ENCODE data around the gene SGSM1.
A peak's percentile ranks its signal among the peaks of the same experiment; 100 is the strongest.

The SGSM1 gene

DNA sequence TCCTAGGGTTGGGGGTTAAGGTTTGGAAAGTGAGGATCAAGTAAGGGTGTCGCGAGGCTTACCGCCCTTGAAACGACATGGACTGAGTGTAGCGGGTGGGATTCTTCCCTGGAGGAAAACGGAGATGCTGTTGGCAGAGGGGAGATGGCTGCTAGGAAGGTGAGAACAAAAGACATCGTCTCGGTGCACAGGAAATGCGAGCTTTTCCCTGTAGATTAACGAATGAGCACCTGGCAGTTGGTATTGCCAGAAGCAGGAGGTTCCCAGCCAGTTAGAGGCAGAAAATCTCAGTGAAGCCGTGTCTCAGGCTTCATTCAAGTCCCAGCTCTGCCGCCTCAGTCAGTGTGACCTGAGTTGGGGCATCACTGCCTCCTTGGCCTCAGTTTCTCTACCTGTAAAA lies 141.9 kb downstream of the SGSM1 start:
- no peak for DNase-seq (ENCODE audit: low read depth in 3 of 3, low spot score in 1 of 3)

DNA sequence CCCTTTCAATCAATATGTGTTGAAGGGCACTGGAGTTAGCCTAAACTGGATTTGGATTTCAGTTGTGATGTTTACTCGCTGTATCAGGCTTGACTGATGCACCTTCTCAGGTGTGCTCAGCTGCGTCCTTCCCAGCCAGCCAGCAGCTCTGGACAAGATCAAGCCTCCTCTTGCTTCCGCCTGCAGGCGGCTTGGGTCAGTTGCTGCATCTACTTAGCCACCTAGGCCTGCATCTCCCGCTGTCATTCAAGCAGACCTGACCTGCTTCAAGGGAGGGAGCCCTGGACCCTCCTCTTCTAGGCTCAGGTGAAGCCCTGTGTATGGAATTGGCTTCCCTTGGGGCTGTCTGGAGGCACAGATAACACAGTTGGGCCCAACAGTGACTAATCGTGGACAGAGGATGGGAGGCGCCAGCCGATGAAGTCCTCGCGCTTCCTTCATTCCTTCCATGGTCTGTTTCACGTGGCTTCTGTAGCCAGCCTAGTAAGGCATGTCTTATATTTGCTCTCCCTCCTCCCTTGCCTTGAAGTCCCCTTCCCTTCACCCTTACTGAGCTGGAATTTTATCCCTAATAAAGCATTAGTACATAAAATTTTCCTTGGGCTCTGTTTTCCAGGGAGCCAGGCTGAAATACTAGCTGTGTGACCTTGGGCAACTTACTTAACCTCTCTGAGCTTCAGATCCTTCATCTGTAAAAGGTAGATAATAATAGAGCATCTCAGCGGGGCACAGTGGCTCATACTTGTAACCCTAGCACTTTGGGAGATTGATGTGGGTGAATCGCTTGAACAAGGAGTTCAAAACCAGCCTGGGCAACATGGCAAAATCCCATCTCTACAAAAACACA lies 142.6 kb downstream of the SGSM1 start:
- DNase-seq (ENCODE audit: low read depth in 3 of 3, low spot score in 1 of 3): no peak

DNA sequence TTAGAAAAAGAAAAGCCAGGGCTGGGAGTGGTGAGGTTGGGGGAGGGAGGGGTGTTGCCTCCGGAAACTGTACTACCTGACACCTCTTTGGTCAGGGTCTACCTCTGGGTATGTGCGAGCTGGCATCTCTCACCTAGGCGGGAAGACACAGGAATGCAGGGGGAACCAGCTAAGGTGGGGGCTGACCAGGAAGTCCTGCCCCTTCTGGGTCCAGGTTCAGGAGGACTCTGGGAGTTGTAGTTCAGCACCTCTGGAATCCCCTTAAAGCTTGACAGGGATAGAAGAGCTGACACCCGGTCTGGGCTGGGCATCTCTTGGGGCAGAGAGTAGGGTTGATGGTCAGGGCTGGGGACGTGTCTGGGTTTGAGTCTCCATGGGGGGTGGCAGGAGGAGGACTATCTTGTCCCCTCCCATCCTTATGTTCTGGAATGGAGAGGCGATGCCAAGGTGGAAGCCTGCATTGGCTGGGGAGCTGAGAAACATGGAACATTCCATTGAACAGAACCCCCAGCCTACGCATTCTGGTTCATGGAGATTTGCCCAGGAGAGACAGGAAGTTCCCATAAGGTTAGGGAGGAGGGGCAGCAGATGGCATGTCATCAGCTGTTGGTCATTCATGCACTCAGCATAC lies 144.4 kb downstream of the SGSM1 start:
- no peak for DNase-seq (ENCODE audit: low read depth in 3 of 3, low spot score in 1 of 3)

DNA sequence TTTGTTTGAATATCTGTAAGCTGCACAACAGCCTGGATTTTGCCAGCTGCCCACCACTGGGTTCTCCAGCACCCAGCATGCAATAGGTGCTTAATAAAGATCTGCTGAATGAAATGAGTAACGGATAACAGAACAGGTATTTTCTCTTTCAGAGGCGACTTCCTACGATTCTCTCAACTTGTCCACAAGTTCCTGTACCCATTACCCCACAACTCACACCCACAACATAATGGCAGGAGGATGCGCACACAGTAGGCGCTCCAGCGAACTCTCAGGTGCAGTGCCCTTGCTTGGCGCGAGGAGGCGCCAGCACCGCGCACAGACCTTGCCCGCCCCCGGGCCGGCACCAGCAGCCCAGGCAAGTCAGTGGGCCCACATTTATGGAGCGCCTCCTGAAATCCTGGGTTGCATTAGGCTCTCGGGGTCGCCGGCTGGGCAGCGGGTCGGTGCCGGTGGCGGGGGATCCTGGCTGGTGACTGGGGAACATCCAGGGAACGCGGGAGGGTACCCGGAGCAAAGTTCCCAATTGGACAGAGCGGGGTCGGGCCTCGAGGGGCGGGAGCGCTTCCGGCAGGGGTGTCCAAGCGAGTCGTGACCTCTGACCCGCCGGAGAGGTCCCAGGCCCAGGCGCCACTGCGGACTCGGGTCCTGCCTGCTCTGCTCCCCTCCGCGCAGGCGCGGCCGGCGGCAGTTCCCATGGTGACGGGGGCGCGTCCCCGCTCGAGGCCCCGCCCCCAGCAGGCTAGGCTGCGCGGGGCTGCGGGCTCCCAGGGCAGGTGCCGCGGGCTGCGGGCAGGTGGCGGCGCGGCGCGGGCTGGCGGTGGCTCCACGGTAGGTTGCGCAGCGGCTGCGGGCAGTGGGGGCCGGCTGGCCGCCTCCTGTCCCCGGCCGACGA lies 146.2 kb downstream of the SGSM1 start, which contains the start of gene KIAA1671:
Gene KIAA1671 (plus strand): TSS at position 775 of the 895 bp plus-strand sequence. CDS start 75,284 bp downstream, outside the sequence.
- DNase-seq (ENCODE audit: low read depth in 3 of 3, low spot score in 1 of 3): peak; percentile 69 to 84 (median 71)

DNA sequence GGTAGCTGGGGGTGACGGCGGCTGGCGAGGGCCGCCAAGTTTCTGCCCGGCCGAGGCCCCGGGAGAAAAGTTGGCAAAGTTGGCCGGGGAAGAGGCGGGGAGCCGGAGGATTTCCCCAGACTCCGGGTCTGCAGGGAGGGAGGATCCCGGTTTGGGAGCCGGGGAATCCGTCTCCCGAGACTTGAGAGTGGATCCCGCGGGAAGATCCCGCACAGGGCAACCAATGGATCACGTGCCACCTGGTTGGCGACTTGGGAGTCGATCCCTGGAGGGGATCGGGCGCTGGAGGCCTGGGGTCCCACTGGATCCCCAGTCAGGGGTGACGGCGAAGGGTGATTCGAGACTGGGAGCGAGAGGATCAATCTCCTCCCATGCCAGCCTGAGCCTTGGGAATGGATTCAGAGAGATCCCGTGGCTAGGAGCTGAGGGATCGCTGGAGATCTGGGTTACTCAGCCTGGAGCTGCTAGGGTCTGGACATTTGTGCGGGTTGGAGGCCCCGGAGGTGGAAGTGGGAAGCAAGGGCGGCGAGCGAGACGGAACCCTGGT lies 146.9 kb downstream of the SGSM1 start:
- DNase-seq (ENCODE audit: low read depth in 3 of 3, low spot score in 1 of 3): no peak

DNA sequence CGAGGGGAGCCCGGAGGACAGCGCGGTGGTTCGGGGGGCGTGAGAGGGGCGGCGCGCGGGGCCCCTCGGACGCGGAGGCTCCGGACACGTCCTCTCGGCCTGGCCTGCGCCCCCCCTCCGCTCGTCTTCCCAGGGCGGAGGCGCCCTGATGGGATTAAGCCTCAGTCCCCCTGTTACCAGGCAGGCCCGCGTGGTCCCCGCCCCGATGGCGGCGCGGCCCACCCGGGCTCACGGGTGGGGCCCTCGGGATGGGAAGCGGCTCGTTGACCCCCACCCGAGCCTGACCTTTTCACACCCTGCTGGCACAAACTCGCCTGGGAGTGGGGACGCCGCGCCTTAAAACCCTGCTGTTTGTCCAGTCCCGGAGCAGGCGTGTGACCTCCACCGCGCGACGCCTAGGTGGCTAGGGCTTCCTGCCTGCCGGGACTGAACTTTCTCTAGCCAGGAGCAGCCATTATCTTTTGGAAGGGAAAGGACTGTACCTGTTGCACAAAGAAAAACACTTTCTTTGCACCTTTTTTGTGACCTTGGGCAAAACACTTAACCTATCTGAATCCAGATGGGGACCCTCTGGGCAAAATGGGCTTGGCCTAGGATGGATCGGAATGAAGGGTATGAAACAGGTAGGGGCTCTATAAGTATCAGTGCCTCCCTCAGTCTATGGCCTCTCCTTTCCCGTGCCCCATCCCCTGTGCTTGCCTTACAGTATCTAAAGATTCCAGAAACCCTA lies 147.5 kb downstream of the SGSM1 start:
- DNase-seq (ENCODE audit: low read depth in 3 of 3, low spot score in 1 of 3): no peak

DNA sequence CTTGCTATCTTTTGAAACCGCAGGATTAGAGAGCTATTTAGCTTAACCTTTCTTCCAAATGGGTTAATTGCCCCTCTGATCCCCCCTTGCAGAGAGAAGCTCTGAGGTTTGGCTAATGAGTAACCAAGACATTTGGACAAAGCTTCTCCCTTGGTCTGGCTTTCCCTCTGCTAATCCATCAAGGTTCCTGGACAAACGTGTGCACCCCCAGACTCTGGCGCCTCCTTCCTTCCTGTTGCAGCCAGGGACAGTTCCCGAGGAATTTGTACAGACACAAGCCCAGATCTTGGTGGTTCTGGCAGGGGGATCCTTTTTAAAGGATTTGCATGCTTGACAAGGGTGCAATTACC lies 148.1 kb downstream of the SGSM1 start:
- no peak for DNase-seq (ENCODE audit: low read depth in 3 of 3, low spot score in 1 of 3)

DNA sequence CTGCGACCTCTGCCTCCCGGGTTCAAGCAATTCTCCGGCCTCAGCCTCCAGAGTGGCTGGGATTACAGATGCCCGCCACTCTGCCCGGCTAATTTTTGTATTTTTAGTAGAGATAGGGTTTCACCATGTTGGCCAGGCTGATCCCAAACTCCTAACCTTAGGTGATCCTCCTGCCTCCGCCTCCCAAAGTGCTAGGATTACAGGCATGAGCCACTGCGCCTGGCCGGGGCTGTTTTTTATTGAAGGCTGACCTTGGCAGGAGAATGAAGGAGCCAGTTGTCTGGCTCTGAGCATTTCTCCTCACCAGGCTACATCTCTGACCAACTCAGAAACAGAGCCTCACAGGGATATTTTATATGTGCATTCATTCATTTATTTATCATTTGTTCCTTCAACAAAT lies 148.8 kb downstream of the SGSM1 start:
- DNase-seq (ENCODE audit: low read depth in 3 of 3, low spot score in 1 of 3): no peak

DNA sequence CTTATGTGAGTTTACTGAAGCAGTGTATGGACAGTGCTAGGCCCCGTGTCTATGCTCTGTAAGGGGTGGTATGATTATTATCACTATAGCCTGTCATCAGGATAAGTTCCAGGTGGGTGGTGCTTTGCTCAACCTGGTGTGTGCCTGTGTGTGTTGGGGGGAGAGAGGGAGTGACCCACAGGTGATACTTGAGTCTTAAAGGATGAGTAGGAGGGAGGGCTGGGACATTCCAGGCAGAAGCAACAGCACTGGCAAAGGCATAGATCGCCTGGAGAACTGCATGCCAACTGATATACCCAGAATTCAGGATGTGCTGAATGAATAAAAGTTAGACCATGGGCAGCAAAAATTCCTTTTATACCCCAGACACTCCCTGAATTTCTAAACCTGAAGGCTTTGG lies 151.0 kb downstream of the SGSM1 start:
- no peak for DNase-seq (ENCODE audit: low read depth in 3 of 3, low spot score in 1 of 3)

DNA sequence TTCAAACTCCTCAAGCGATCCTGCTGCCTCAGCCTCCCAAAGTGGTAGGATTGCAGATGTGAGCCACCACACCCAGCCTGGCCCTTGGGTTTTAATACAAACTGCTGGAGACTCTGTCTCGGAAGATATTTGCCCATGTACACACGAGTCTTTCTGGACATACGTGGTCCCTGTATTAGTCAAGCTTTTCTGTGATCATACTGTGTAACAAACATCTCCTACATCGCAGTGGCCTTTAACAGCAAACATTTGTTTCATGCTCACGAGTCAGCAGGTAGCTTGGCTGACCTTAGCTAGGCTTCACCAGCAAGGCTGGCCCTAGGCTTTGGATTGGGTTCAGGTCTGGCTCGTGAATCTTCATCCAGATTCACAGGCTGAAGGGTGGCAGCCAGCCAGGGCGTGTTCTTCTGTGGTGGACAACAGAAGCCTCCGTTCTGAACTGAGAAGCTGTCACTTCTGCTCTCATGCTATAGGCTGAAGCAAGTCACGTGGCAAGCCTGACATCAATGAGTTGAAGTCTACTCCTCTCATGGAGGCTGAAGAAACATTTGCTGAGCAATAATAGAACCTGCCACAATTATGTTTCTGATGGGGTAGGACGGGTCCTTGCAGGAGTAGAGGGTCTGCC lies 155.3 kb downstream of the SGSM1 start:
- DNase-seq (ENCODE audit: low read depth in 3 of 3, low spot score in 1 of 3): no peak

DNA sequence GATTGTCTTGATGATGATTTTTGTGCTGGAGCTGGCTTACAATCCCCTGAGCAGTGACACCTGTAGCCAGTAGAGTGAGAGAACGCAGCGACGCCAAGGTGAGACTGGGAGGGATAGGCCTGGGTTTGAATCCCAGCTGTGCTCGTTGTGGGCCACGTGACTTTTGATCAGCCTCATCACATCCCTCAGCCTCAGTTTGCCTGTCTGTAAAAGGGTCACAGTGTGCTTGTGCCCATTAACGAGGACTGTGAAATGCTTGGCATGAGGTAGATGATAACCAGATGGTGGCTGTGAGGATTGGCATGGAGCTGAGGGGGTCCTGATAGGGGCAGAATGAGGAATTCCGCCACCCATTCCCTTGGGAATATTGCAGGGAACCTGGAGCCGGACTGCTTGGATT lies 156.1 kb downstream of the SGSM1 start:
- no peak for DNase-seq (ENCODE audit: low read depth in 3 of 3, low spot score in 1 of 3)

DNA sequence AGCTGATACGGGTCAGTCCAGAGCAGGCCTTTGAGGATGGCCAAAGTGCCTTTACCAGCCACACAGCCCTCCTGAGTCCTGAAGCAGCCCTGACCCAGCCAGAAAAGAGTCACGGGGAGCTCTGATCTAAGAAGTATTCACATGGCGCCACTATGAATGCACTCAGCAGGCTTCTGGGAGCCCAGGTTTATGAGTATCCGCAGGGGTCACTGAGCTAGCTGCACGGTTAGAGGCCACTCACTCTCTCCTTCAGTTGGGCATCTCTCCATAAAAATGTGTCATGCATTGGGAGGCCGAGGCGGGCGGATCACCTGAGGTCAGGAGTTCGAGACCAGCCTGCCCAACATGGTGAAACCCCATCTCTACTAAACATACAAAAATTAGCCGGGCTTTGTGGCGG lies 156.8 kb downstream of the SGSM1 start:
- no peak for DNase-seq (ENCODE audit: low read depth in 3 of 3, low spot score in 1 of 3)

DNA sequence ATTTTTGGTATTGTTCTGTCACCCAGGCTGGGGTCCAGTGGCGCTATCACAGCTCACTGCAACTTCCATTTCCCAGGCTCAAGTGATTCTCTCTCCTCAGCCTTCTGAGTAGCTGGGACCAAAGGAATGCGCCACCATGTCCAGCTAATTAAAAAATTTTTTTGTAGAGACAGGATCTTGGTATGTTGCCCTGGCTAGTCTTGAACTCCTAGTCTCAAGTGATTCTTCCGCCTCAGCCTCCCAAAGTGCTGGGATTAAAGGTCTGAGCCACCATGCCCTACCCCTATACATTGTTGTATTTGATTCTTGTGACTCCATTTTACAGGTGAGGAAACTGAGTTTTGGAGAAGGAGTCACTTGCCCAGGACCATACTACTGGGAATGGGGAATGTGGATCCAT lies 158.4 kb downstream of the SGSM1 start:
- no peak for DNase-seq (ENCODE audit: low read depth in 3 of 3, low spot score in 1 of 3)

DNA sequence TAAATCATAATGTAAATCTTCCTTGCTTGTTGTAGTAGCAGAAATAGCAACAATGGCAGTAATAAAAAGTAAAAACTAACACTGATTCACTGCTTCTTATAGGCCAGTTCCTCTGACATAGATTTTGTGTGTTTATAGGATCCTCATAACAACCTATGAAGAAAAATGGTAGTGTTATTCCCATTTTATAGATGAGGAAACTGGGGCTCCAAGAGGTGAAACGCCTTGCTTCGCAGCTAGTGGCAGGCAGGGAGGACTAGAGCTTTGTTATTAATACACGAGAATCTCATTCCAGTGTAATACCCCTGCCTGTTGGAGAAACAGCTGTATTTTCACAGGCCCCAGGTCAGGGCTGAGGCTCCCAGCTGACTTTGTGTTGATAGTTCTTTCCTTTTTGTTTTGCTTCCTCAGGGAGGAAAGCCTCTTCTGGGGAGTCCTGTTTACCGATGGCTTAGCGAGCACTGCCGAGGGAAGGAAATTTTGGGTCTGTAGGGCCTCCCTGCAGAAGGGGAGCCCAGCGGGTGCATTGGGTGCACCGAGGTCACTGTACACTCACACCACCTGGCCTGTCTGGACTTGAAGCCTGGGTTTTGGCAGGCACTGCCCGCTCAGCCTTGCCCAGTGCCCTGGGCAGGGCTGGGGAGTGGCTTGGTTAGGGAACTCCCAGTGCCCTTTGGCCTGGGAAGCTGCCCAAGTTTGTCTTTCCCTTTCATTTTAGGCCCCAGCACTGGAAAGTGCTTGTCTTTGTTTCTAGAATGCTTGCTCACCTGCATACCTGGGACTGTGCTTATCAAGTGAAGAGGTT lies 160.0 kb downstream of the SGSM1 start:
- no peak for DNase-seq (ENCODE audit: low read depth in 3 of 3, low spot score in 1 of 3)

DNA sequence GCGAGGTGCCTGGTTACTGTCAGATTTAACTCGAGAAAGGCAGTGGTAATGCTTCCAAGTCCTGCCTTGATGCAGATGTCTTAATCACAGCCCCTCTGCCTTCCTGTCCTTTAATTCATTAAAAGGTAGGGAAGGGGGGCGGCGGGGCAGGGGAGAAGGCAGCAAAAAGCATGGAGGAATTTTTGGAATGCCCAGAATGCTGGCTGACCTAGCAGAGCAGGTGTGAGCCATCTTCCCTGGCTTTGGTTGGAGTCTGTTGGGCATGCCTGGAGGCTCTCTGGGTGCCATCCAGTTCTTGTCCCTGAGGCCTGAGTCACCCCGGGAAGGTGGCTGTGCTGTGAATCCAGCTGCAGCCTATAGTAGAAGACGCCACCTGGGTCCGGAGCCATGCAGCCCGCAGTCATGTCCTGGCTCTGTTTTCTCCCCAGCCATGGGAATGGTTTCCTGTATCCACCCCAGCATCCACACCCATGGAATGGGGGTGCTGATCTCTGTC lies 162.1 kb downstream of the SGSM1 start:
- no peak for DNase-seq (ENCODE audit: low read depth in 3 of 3, low spot score in 1 of 3)

DNA sequence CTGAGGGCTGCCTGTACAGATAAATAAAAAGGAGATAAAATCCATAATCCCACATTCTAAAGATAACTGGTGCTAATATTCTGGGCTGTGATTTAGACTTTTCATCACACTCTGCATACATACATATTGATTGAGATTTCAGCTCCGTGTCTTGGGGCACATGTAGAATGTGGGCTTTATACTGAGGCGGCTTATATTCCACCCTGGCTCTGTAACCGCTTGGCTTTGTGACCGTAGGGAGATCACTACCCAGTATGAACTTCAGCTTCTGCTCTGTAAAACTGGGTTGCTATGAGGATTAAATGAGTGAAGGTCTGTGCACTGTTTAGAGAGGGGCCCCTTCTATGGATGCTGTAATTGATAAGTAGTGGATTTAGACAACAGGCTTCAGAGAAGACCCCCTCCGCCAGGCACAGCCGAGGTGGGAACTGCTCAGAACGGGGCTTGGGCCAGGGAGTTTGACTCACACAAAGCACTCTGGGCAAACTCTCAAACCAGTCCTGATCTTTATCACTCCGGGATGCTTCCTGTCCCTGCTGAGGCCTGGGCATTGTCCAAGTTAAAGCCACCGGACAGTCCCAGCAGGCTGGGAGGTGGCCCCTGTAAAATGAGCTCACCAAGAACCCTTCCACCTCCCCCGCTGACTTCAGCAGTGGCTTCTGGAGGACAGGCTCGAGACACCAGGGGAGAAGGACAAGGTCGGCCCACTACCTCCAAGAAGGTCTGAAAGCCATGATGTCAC lies 163.7 kb downstream of the SGSM1 start:
- DNase-seq (ENCODE audit: low read depth in 3 of 3, low spot score in 1 of 3): no peak

DNA sequence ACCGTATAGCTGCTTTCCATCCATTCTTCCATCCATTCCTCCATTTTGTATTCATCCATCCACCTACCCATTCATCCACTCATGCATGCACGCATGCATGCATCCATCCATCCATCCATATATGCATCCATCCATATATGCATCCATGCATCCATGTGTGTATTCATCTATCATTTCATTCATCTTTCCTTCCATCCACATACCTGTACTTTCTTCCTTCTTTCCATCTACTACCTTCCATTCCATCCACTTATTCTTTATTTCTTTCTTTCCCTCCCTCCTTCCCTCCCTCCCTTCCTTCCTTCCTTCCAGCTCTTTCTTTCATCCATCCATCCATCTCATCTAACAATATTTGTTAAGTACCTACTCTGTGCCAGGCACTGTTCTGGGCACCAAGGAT lies 166.4 kb downstream of the SGSM1 start:
- DNase-seq (ENCODE audit: low read depth in 3 of 3, low spot score in 1 of 3): no peak

DNA sequence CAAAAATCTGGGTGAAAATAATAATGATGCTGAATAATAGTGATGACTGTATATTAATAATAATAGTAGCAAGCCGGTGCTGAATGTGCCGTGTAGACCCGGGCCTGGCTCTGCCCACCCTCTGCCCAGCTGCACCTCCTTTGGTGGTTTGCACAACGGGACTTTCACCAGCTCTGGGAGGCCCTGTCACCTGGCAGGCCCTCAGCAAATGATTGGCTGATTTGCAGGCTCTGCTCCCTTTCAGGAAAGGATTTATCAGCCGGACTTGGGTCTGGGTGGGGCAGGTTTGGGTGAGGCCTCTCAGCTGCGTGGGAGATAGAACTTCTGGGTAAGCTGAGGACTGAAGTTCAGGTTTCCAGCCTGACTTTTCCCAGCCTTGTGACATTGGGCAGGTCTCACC lies 167.9 kb downstream of the SGSM1 start:
- no peak for DNase-seq (ENCODE audit: low read depth in 3 of 3, low spot score in 1 of 3)
